DOHH2 (cell line): ENCODE results near the gene HDLBP.

Source experiments
- H3F3A ChIP-seq: fragments of 200-600 bp; sonication (generic), shearing (Covaris generic); 2 replicates; pipeline ENCODE4 v1.6.0; 2016; ENCODE audit warnings: antibody characterized with exemption, mild to moderate bottlenecking; ENCODE audit not compliant: control insufficient read depth, insufficient read depth
- H3K27ac ChIP-seq: fragments of 200-600 bp; sonication (generic); 2 replicates; pipeline ENCODE4 v1.5.1; 2014; ENCODE audit warnings: low read depth, mild to moderate bottlenecking, low read length, moderate library complexity
- H3K27me3 ChIP-seq: fragments of 200-600 bp; sonication (generic); 2 replicates; pipeline ENCODE4 v1.6.1; 2014; ENCODE audit warnings: mild to moderate bottlenecking, low read length, mixed read lengths; ENCODE audit not compliant: control insufficient read depth
- H3K36me3 ChIP-seq: fragments of 200-600 bp; sonication (generic); 2 replicates; pipeline ENCODE4 v1.6.1; 2014; ENCODE audit warnings: mild to moderate bottlenecking, low read length, moderate library complexity, mixed read lengths; ENCODE audit not compliant: control insufficient read depth
- H3K4me1 ChIP-seq: fragments of 200-600 bp; sonication (generic); 2 replicates; pipeline ENCODE4 v1.6.1; 2014; ENCODE audit warnings: mild to moderate bottlenecking, low read length, mixed read lengths; ENCODE audit not compliant: control insufficient read depth
- H3K4me2 ChIP-seq: fragments of 200-600 bp; sonication (generic); 2 replicates; pipeline ENCODE4 v1.6.0; 2014; ENCODE audit warnings: mild to moderate bottlenecking, low read length, moderate library complexity
- H3K4me3 ChIP-seq: fragments of 200-600 bp; sonication (generic); 2 replicates; pipeline ENCODE4 v1.5.1; 2014; ENCODE audit warnings: mild to moderate bottlenecking, low read length, mixed read lengths
- H3K79me2 ChIP-seq: fragments of 200-600 bp; sonication (generic); 2 replicates; pipeline ENCODE4 v1.6.1; 2014; ENCODE audit warnings: mild to moderate bottlenecking, low read length, mixed read lengths; ENCODE audit not compliant: control insufficient read depth
- H3K9me2 ChIP-seq: fragments of 200-600 bp; sonication (generic); replicated peaks from 2 replicates; pipeline ENCODE4 v1.6.1; 2014; ENCODE audit warnings: mild to moderate bottlenecking, low read length, mixed read lengths; ENCODE audit not compliant: control insufficient read depth
- H3K9me3 ChIP-seq: fragments of 200-600 bp; sonication (generic); 2 replicates; pipeline ENCODE4 v1.6.1; 2014; ENCODE audit warnings: antibody characterized with exemption, low read length, mixed read lengths; ENCODE audit not compliant: control insufficient read depth, insufficient read depth
- H4K20me1 ChIP-seq: fragments of 200-600 bp; sonication (generic); 2 replicates; pipeline ENCODE4 v1.6.0; 2014; ENCODE audit warnings: low read depth, mild to moderate bottlenecking, antibody characterized with exemption, low read length, moderate library complexity; ENCODE audit not compliant: control insufficient read depth, insufficient read depth
- CTCF ChIP-seq: fragments of 200-600 bp; sonication (generic); IDR thresholded peaks from one replicate; pipeline ENCODE4 v1.5.1; 2014; ENCODE audit warnings: antibody characterized with exemption, mild to moderate bottlenecking, low read depth, low read length; ENCODE audit not compliant: poor library complexity, severe bottlenecking
- EZH2phosphoT487 ChIP-seq: fragments of 200-600 bp; sonication (generic); IDR thresholded peaks from 2 replicates; pipeline ENCODE4 v1.6.1; 2017; ENCODE audit warnings: borderline replicate concordance, mild to moderate bottlenecking, antibody characterized with exemption, low read length, moderate library complexity, mixed read lengths

HDLBP gene

GRCh38 chr2:241286348-241287090, 29.0 kb downstream of the HDLBP start:
- peaks cover 25% of the 10 kb centered on the region for H4K20me1 ChIP-seq
- H3K4me2 ChIP-seq, result no peak overlapping the region
- no peak overlapping the region for H3K4me3 ChIP-seq
- peaks cover 93% of the 10 kb centered on the region for H3K79me2 ChIP-seq
- no peak overlapping the region for H3K27ac ChIP-seq
- no peaks in the 10 kb centered on the region for H3K27me3 ChIP-seq
- peaks cover 12% of the 10 kb centered on the region for H3K36me3 ChIP-seq
- peaks cover 3% of the 10 kb centered on the region; the same call in 1 of the 2 replicates for H3K4me1 ChIP-seq
- TF ChIP-seq CTCF (no peak), EZH2phosphoT487 (no peak)
- H3F3A ChIP-seq, result no peaks in the 10 kb centered on the region
- H3K9me2 ChIP-seq, result no peaks in the 10 kb centered on the region
- no peaks in the 10 kb centered on the region for H3K9me3 ChIP-seq

DNA sequence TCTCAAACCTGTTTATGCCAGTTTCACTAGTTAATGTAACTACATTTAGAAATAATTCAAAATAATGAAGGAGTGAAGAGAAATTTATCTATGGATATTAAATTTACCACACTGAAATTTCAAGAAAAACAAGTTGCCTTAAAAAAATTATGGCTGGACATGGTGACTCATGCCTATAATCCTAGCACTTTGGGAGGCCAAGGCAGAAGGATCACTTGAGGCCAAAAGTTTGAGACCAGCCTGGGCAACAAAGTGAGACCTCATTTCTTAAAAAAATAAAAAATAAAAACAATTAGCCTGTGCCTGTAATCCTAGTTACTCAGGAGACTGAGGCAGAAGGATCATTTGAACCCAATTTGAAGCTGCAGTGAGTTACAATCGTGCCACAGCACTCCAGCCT, 29.9 kb downstream of the HDLBP start:
- peaks cover 93% of the 10 kb centered on the region for H3K79me2 ChIP-seq
- H3K36me3 ChIP-seq, result peaks cover 12% of the 10 kb centered on the region
- H3K9me2 ChIP-seq, result no peaks in the 10 kb centered on the region
- no peak overlapping the region for H3K27ac ChIP-seq
- no peak overlapping the region for H3K4me3 ChIP-seq
- H3K9me3 ChIP-seq, result no peaks in the 10 kb centered on the region
- no peaks in the 10 kb centered on the region for H3K27me3 ChIP-seq
- no peak overlapping the region for H3K4me2 ChIP-seq
- H4K20me1 ChIP-seq, result peaks cover 24% of the 10 kb centered on the region
- H3K4me1 ChIP-seq, result peaks cover 6% of the 10 kb centered on the region
- no peak for TF ChIP-seq CTCF
- no peak for TF ChIP-seq EZH2phosphoT487
- peaks cover 3% of the 10 kb centered on the region; the same call in 1 of the 2 replicates for H3F3A ChIP-seq

- H4K20me1 ChIP-seq, result peaks cover 12% of the 10 kb centered on the region; the same call in 1 of the 2 replicates
- H3K27me3 ChIP-seq, result no peaks in the 10 kb centered on the region
- no peak overlapping the region for H3K4me3 ChIP-seq
- H3K79me2 ChIP-seq, result peaks cover 88% of the 10 kb centered on the region
- H3K9me2 ChIP-seq, result no peaks in the 10 kb centered on the region
- peaks cover 4% of the 10 kb centered on the region; the same call in 1 of the 2 replicates for H3K36me3 ChIP-seq
- no peaks in the 10 kb centered on the region for H3K9me3 ChIP-seq
- no peak for TF ChIP-seq CTCF
- TF ChIP-seq EZH2phosphoT487, result no peak
- no peak overlapping the region for H3K4me2 ChIP-seq
- no peak overlapping the region for H3K27ac ChIP-seq
- H3F3A ChIP-seq, result peaks cover 3% of the 10 kb centered on the region; the same call in 1 of the 2 replicates
- H3K4me1 ChIP-seq, result peaks cover 10% of the 10 kb centered on the region
These were observed 32.9 kb downstream of the HDLBP start for GRCh38 chr2:241282555-241282954.
